ENCODE measurements around the gene ADAMTS9.

The ADAMTS9 gene

GRCh38 chr3:64715211-64715982 lies 27.6 kb upstream of the ADAMTS9 start:
- Histone ChIP-seq H3K9me3 (ENCODE audit: severe bottlenecking) (no peaks in the 10 kb centered on the region), H3K27me3 (ENCODE audit: insufficient read depth, low read depth, severe bottlenecking) (no peaks in the 10 kb centered on the region), H3K4me3 (ENCODE audit: low read depth, low read length) (no peak overlapping the region), H3K27ac (no peak overlapping the region), H3K36me3 (no peaks in the 10 kb centered on the region)
- no peak for TF ChIP-seq CTCF (IDR thresholded peaks at IDR 0.05; ENCODE audit: low read depth, low read length)
- DNase-seq = no peak

GRCh38 chr3:64708456-64708855 lies 20.7 kb upstream of the ADAMTS9 start:
- TF ChIP-seq CTCF (IDR thresholded peaks at IDR 0.05; ENCODE audit: low read depth, low read length) = no peak
- no peak overlapping the region for H3K4me3 ChIP-seq (ENCODE audit: low read depth, low read length)
- H3K36me3 ChIP-seq = no peaks in the 10 kb centered on the region
- no peaks in the 10 kb centered on the region for H3K27me3 ChIP-seq (ENCODE audit: insufficient read depth, low read depth, severe bottlenecking)
- no peak overlapping the region for H3K27ac ChIP-seq
- no peaks in the 10 kb centered on the region for H3K9me3 ChIP-seq (ENCODE audit: severe bottlenecking)
- no peak for DNase-seq

GRCh38 chr3:64705946-64706345 lies 18.1 kb upstream of the ADAMTS9 start:
- no peak for DNase-seq
- no peak overlapping the region for H3K4me3 ChIP-seq (ENCODE audit: low read depth, low read length)
- H3K9me3 ChIP-seq (ENCODE audit: severe bottlenecking) = no peaks in the 10 kb centered on the region
- no peaks in the 10 kb centered on the region for H3K27me3 ChIP-seq (ENCODE audit: insufficient read depth, low read depth, severe bottlenecking)
- no peaks in the 10 kb centered on the region for H3K36me3 ChIP-seq
- no peak overlapping the region for H3K27ac ChIP-seq
- no peak for TF ChIP-seq CTCF (IDR thresholded peaks at IDR 0.05; ENCODE audit: low read depth, low read length)

- no peak for TF ChIP-seq CTCF (IDR thresholded peaks at IDR 0.05; ENCODE audit: low read depth, low read length)
Measured at GRCh38 chr3:64696896-64697295, 9.1 kb upstream of the ADAMTS9 start.

GRCh38 chr3:64694114-64694513 lies 6.3 kb upstream of the ADAMTS9 start:
- H3K27me3 ChIP-seq (ENCODE audit: insufficient read depth, low read depth, severe bottlenecking) = no peaks in the 10 kb centered on the region
- H3K27ac ChIP-seq = no peak overlapping the region
- H3K4me3 ChIP-seq (ENCODE audit: low read depth, low read length) = no peak overlapping the region
- no peak for DNase-seq
- no peaks in the 10 kb centered on the region for H3K9me3 ChIP-seq (ENCODE audit: severe bottlenecking)
- no peaks in the 10 kb centered on the region for H3K36me3 ChIP-seq
- no peak for TF ChIP-seq CTCF (IDR thresholded peaks at IDR 0.05; ENCODE audit: low read depth, low read length)

More at GRCh38 chr3:64696896-64697295, 9.1 kb upstream of the ADAMTS9 start:
- Histone ChIP-seq H3K27ac (no peak overlapping the region), H3K36me3 (no peaks in the 10 kb centered on the region), H3K9me3 (ENCODE audit: severe bottlenecking) (no peaks in the 10 kb centered on the region), H3K27me3 (ENCODE audit: insufficient read depth, low read depth, severe bottlenecking) (no peaks in the 10 kb centered on the region), H3K4me3 (ENCODE audit: low read depth, low read length) (no peak overlapping the region)
- no peak for DNase-seq

- no peak overlapping the region for H3K4me3 ChIP-seq (ENCODE audit: low read depth, low read length)
Measured at GRCh38 chr3:64693031-64693430, 5.2 kb upstream of the ADAMTS9 start.

More at GRCh38 chr3:64693031-64693430, 5.2 kb upstream of the ADAMTS9 start:
- no peaks in the 10 kb centered on the region for H3K36me3 ChIP-seq
- no peak for TF ChIP-seq CTCF (IDR thresholded peaks at IDR 0.05; ENCODE audit: low read depth, low read length)
- H3K27me3 ChIP-seq (ENCODE audit: insufficient read depth, low read depth, severe bottlenecking) = peaks cover 10% of the 10 kb centered on the region
- no peak for DNase-seq
- H3K9me3 ChIP-seq (ENCODE audit: severe bottlenecking) = no peaks in the 10 kb centered on the region
- no peak overlapping the region for H3K27ac ChIP-seq
